WERI-Rb-1 (cell line): Measurements from ENCODE around the gene ZNF878.
A peak's percentile ranks its signal among the peaks of the same experiment; 100 is the strongest.

Experiments
- DNase-seq: peaks from one replicate; pipeline ENCODE4 v3.0.0-alpha.2; 2020
- H3K27ac ChIP-seq: fragments of 250-450 bp; sonication (Bioruptor Pico); 2 replicates; pipeline ENCODE4 v1.5.1; 2020; ENCODE audit warnings: mild to moderate bottlenecking, moderate library complexity
- H3K27me3 ChIP-seq: fragments of 250-450 bp; sonication (Bioruptor Pico); 2 replicates; pipeline ENCODE4 v1.5.1; 2021; ENCODE audit warnings: mild to moderate bottlenecking, low read depth, moderate library complexity; ENCODE audit not compliant: insufficient read depth, severe bottlenecking
- H3K36me3 ChIP-seq: fragments of 250-450 bp; sonication (Bioruptor Pico); 2 replicates; pipeline ENCODE4 v1.5.1; 2020; ENCODE audit warnings: mild to moderate bottlenecking, moderate library complexity
- H3K4me3 ChIP-seq: 2 replicates; pipeline ENCODE4 v1.5.1; 2011; ENCODE audit warnings: low read depth, mild to moderate bottlenecking, control low read depth, low read length
- H3K9me3 ChIP-seq: fragments of 250-450 bp; sonication (Bioruptor Pico); 2 replicates; pipeline ENCODE4 v1.5.1; 2021; ENCODE audit warnings: mild to moderate bottlenecking, moderate library complexity; ENCODE audit not compliant: severe bottlenecking
- TF ChIP-seq, protein P1 (sequence below): IDR thresholded peaks from 2 replicates; pipeline ENCODE4 v1.5.1; 2011; ENCODE audit warnings: low read depth, mild to moderate bottlenecking, control low read depth, inconsistent platforms, low read length

The ZNF878 gene

DNA sequence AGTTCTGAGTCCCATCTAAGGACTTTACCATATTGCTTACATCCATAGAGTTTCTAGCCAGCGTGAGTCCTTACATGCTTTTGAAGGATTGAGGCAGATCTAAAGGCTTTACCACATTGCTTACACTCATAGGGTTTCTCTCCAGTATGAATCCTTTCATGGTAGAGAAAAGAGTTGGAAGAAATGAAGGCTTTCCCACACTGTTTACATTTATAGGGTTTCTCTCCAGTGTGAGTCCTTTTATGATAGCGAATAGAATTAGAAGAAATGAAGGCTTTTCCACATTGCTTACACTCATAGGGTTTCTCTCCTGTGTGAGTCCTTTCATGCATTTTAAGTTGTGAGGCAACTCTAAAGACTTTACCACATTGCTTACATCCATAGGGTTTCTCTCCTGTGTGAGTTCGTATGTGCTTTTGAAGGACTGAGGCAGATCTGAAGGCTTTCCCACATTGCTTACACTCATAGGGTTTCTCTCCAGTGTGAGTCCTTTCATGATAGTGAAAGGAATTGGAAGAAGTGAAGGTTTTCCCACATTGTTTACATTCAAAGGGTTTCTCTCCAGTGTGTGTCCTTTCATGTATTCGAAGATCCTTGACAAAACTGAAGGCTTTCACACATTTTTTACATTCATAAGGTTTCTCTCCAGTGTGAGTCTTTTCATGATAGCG is 8.9 kb downstream of the ZNF878 start:
- H3K27me3 ChIP-seq = no peaks in the 10 kb centered on the region
- no peak for DNase-seq
- no peak overlapping the region for H3K27ac ChIP-seq
- H3K4me3 ChIP-seq = no peak overlapping the region
- peaks cover 32% of the 10 kb centered on the region for H3K36me3 ChIP-seq
- TF ChIP-seq, protein P1, sequence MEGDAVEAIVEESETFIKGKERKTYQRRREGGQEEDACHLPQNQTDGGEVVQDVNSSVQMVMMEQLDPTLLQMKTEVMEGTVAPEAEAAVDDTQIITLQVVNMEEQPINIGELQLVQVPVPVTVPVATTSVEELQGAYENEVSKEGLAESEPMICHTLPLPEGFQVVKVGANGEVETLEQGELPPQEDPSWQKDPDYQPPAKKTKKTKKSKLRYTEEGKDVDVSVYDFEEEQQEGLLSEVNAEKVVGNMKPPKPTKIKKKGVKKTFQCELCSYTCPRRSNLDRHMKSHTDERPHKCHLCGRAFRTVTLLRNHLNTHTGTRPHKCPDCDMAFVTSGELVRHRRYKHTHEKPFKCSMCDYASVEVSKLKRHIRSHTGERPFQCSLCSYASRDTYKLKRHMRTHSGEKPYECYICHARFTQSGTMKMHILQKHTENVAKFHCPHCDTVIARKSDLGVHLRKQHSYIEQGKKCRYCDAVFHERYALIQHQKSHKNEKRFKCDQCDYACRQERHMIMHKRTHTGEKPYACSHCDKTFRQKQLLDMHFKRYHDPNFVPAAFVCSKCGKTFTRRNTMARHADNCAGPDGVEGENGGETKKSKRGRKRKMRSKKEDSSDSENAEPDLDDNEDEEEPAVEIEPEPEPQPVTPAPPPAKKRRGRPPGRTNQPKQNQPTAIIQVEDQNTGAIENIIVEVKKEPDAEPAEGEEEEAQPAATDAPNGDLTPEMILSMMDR = no peak
- peaks cover 28% of the 10 kb centered on the region for H3K9me3 ChIP-seq

DNA sequence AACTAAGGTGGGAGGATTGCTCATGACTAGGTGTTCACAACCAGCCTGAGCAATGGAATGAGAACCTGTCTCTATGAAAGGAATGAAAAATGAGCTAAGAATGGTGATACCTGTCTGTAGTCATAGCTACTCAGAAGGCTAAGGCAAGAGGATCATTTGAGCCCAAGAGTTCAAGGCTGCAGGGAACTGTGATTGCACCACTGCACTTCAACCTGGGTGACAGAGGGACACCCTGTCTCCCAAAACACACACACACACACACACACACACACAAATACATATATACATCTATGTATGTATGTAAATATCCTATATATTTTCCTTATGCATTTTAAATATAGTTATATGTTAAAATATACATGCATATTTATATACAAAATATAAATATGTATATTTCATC is 9.9 kb downstream of the ZNF878 start:
- Histone ChIP-seq H3K27me3 (no peaks in the 10 kb centered on the region), H3K4me3 (no peak overlapping the region), H3K27ac (no peak overlapping the region), H3K9me3 (peaks cover 28% of the 10 kb centered on the region), H3K36me3 (peaks cover 35% of the 10 kb centered on the region)
- TF ChIP-seq, protein P1 = no peak
- no peak for DNase-seq

DNA sequence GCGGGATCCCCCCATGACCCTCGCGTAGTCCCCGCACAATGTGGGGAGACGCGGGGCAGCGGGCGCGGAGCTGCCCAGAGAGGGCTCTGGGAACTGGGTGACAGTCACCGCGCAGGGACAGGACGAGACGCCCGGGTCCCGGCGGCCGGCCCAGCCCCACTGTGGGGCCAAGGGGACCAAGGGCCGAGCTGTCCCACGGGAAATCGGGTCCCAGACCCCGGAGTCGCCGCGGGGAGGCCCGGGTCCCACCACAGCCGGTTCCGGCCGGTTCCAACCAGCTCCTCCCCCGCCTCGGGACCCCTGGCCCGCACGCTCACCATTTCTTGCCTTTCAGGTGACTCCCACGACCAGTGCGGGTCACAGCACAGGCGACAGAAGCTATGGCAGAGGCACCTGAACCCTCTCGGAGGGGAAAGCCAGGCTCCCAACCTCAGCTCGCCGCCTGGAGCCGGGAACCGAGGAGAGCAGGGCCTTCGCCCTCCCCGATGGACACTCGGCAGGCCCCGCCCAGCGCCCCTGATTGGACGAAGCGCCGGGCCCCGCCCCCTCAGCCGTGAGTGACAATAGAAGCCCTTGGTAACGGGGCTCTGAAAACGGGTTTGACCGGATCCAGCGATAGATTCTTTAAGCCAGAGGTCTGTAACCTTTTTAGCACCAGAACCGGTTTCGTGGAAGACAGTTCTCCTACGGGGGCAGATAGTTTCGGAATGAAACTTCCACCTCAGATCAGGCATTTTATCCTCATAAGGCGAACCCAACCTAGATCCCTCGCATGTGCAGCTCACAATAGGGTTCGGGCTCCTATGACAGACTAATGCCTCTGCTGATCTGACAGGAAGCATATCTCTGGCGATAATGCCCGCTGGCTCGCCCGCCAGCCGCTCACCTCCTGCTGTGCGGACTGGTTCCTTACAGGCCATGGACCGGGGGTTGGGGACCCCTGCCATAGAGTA is 17.3 kb downstream of the ZNF878 start, which contains the start of gene ZNF433:
ZNF433 (minus strand) TSS at position 460 of the 953 bp plus-strand sequence; CDS start at position 320, 140 bp downstream.
- peak within 1 kb of the TSS; percentile 92 for H3K27ac ChIP-seq
- H3K27me3 ChIP-seq = no peaks in the 10 kb centered on the region
- peaks cover 6% of the 10 kb centered on the region for H3K36me3 ChIP-seq
- H3K4me3 ChIP-seq = peak within 1 kb of the TSS; percentile 98
- TF ChIP-seq, protein P1 = no peak
- no peaks in the 10 kb centered on the region for H3K9me3 ChIP-seq
- peak; percentile 96 for DNase-seq

DNA sequence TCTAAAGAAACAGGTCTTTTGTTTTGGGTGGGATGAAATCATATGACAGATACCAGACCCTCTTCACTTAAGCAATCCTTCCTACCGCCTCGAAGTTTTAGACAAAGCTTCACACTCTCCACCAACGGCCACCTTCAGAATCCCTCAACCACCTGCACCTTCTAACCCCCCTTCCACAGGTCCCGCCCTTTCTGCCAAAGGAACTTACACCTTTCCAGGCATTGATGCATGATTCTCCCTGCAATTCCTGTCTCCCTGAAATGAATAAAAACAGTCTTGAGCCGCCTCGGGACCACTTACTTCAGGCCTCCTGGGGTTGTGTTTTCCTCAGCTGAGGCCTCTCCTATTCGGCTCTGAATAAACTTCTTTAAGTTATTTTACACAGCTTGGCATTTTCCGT is 18.1 kb downstream of the ZNF878 start:
- H3K36me3 ChIP-seq = peaks cover 7% of the 10 kb centered on the region
- TF ChIP-seq, protein P1 = no peak
- H3K27ac ChIP-seq = peak overlapping the region; percentile 92
- no peaks in the 10 kb centered on the region for H3K9me3 ChIP-seq
- H3K27me3 ChIP-seq = no peaks in the 10 kb centered on the region
- DNase-seq = peak; percentile 12
- peak overlapping the region; percentile 98 for H3K4me3 ChIP-seq

DNA sequence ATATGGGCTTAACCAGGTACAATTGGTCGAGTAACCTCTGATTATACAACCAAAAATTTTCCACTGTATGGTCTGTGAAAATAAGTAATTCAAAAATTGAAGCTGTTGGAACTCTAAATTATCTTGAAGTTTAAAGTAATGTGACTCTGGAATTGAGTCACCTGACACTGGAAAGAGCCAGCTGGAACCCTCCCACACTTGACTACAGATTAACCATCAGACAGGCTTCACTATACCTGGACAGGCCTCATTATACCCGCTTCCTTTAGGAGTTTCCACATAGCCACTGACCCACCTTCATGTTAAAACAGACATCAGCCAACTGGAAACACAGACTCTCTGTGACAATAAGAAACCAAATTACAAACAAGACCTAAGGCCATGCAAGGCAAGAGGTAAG is 18.6 kb downstream of the ZNF878 start:
- Histone ChIP-seq H3K9me3 (no peaks in the 10 kb centered on the region), H3K4me3 (peak overlapping the region; percentile 98; the same call in 1 of the 2 replicates), H3K27me3 (no peaks in the 10 kb centered on the region), H3K27ac (no peak overlapping the region), H3K36me3 (peaks cover 9% of the 10 kb centered on the region)
- TF ChIP-seq, protein P1 = no peak
- DNase-seq = no peak
